ENCODE data around the gene ZNRF3. TPM values are rescaled to one million over a fixed set of nuclear protein-coding genes. Genes with fewer than 3 reads are reported as not detected.

ZNRF3 gene
- total RNA-seq, 1 experiment from 2014 or later, result 8.1 TPM

DNA sequence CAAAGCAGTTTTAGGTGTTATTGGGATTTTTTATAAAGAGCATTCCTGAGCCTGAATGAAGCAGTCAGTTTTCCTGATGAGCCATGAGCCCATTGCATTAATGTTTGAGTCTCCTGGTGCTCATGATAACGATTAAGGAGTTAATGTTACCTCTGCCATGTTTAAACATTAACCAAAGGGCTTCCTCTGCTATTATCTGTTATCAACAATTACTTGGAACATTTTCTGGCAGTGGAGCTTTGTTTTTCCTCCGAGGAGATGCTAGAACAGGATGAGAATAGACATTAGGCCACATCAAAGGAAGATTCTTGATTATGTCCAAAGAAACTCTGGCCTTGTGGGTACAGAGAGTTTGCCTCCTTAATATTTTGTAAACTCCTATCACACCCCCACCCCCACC, 49.9 kb downstream of the ZNRF3 start:
- no peak overlapping the region for H3K27ac ChIP-seq (ENCODE audit: low read length)
- DNase-seq (no peak), ATAC-seq (no peak)
- no peaks in the 10 kb centered on the region for H3K27me3 ChIP-seq (ENCODE audit: low read length)
- H3K79me2 ChIP-seq (ENCODE audit: low read length), result no peaks in the 10 kb centered on the region
- H3F3A ChIP-seq (ENCODE audit: low read length, unreplicated experiment), result no peaks in the 10 kb centered on the region
- intact Hi-C loops (cut with micrococcal nuclease), result no loop called here
- H4K20me1 ChIP-seq (ENCODE audit: low read length), result no peaks in the 10 kb centered on the region
- TF ChIP-seq, protein P1, sequence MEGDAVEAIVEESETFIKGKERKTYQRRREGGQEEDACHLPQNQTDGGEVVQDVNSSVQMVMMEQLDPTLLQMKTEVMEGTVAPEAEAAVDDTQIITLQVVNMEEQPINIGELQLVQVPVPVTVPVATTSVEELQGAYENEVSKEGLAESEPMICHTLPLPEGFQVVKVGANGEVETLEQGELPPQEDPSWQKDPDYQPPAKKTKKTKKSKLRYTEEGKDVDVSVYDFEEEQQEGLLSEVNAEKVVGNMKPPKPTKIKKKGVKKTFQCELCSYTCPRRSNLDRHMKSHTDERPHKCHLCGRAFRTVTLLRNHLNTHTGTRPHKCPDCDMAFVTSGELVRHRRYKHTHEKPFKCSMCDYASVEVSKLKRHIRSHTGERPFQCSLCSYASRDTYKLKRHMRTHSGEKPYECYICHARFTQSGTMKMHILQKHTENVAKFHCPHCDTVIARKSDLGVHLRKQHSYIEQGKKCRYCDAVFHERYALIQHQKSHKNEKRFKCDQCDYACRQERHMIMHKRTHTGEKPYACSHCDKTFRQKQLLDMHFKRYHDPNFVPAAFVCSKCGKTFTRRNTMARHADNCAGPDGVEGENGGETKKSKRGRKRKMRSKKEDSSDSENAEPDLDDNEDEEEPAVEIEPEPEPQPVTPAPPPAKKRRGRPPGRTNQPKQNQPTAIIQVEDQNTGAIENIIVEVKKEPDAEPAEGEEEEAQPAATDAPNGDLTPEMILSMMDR (conservative IDR thresholded peaks at IDR 0.05; ENCODE audit: low read depth, low read length), result no peak
- TF ChIP-seq EZH2 (IDR thresholded peaks at IDR 0.05; ENCODE audit: low read length, unreplicated experiment) (no peak), EZH2phosphoT487 (IDR thresholded peaks at IDR 0.05; ENCODE audit: borderline replicate concordance, low read length) (no peak)
- ChIA-PET POLR2A (ENCODE audit: unreplicated experiment) (no interaction called here), CTCF (no interaction called here)
- H3K4me1 ChIP-seq (ENCODE audit: insufficient read depth, low read length), result no peaks in the 10 kb centered on the region
- no peak overlapping the region for H3K4me3 ChIP-seq (ENCODE audit: low read length)
- H3K4me2 ChIP-seq (ENCODE audit: low read length), result no peak overlapping the region
- H3K9me3 ChIP-seq (ENCODE audit: low read length), result no peaks in the 10 kb centered on the region
- no TSS peak for BruUV-seq (replicated peaks)
- no peak overlapping the region for H3K9ac ChIP-seq (ENCODE audit: low read length)
- H3K36me3 ChIP-seq (ENCODE audit: low read depth, low read length), result no peaks in the 10 kb centered on the region
- H2AFZ ChIP-seq (ENCODE audit: low read length), result no peak overlapping the region
- H3K9me2 ChIP-seq (replicated peaks; ENCODE audit: low read length), result no peaks in the 10 kb centered on the region

DNA sequence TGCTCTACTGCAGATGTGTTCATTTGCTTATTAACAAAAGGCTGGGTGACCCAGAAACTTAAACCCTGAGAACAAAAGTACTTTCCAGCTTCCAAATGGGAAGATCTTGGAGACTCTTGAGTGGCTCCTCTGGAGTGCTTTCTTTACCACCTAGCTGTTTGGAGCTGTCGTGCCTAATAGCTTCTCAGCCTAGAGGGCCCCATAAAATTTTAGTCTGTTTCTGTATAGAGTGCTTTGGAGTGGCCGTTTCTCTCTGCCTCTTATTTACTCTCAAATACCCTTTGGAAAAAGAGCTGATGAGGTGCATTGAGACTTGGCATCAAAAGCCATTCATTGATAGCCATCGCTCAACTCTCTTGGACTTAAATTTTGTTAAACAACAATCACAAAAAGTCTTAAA, 50.7 kb downstream of the ZNRF3 start:
- BruUV-seq (replicated peaks), result no TSS peak
- DNase-seq (no peak), ATAC-seq (no peak)
- Histone ChIP-seq H3K9me3 (ENCODE audit: low read length) (no peaks in the 10 kb centered on the region), H3K9ac (ENCODE audit: low read length) (no peak overlapping the region), H3K36me3 (ENCODE audit: low read depth, low read length) (no peaks in the 10 kb centered on the region), H3K27me3 (ENCODE audit: low read length) (no peaks in the 10 kb centered on the region), H3K4me2 (ENCODE audit: low read length) (no peak overlapping the region), H3K79me2 (ENCODE audit: low read length) (no peaks in the 10 kb centered on the region), H2AFZ (ENCODE audit: low read length) (no peak overlapping the region), H3K4me3 (ENCODE audit: low read length) (no peak overlapping the region), H4K20me1 (ENCODE audit: low read length) (no peaks in the 10 kb centered on the region), H3K27ac (ENCODE audit: low read length) (no peak overlapping the region), H3K9me2 (replicated peaks; ENCODE audit: low read length) (no peaks in the 10 kb centered on the region), H3K4me1 (ENCODE audit: insufficient read depth, low read length) (no peaks in the 10 kb centered on the region), H3F3A (ENCODE audit: low read length, unreplicated experiment) (no peaks in the 10 kb centered on the region)
- TF ChIP-seq, protein P1 (conservative IDR thresholded peaks at IDR 0.05; ENCODE audit: low read depth, low read length), result no peak
- TF ChIP-seq EZH2 (IDR thresholded peaks at IDR 0.05; ENCODE audit: low read length, unreplicated experiment), result no peak
- no peak for TF ChIP-seq EZH2phosphoT487 (IDR thresholded peaks at IDR 0.05; ENCODE audit: borderline replicate concordance, low read length)
- ChIA-PET POLR2A (ENCODE audit: unreplicated experiment) (no interaction called here), CTCF (no interaction called here)
- intact Hi-C loops (cut with micrococcal nuclease), result no loop called here

DNA sequence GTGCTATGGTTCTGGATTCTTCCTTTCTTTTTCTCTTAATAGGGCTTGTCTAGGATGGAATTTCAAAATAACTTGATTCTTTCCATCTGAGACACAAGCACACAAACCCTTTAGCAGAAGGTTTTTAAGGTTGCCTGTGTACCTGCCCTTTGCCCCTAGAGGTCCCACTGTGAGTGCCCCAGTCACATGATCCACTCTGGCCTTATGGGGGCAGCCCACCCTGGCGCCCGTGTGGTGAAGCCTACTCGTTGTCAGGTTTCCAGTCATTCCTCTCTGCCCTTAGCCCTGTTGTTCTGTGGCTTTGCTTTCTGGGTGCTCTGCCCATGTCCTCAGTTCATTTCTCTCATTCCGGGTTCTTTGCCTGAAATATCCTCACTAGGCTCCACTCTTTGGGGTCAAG, 51.8 kb downstream of the ZNRF3 start:
- Histone ChIP-seq H2AFZ (ENCODE audit: low read length) (no peak overlapping the region), H3K27ac (ENCODE audit: low read length) (no peak overlapping the region), H3K4me3 (ENCODE audit: low read length) (no peak overlapping the region), H4K20me1 (ENCODE audit: low read length) (no peaks in the 10 kb centered on the region), H3K79me2 (ENCODE audit: low read length) (no peaks in the 10 kb centered on the region), H3K9me3 (ENCODE audit: low read length) (no peaks in the 10 kb centered on the region), H3F3A (ENCODE audit: low read length, unreplicated experiment) (no peaks in the 10 kb centered on the region), H3K4me1 (ENCODE audit: insufficient read depth, low read length) (no peaks in the 10 kb centered on the region), H3K27me3 (ENCODE audit: low read length) (no peaks in the 10 kb centered on the region), H3K36me3 (ENCODE audit: low read depth, low read length) (no peaks in the 10 kb centered on the region), H3K9ac (ENCODE audit: low read length) (no peak overlapping the region), H3K4me2 (ENCODE audit: low read length) (no peak overlapping the region), H3K9me2 (replicated peaks; ENCODE audit: low read length) (no peaks in the 10 kb centered on the region)
- TF ChIP-seq EZH2phosphoT487 (IDR thresholded peaks at IDR 0.05; ENCODE audit: borderline replicate concordance, low read length) (no peak), EZH2 (IDR thresholded peaks at IDR 0.05; ENCODE audit: low read length, unreplicated experiment) (no peak)
- TF ChIP-seq, protein P1 (conservative IDR thresholded peaks at IDR 0.05; ENCODE audit: low read depth, low read length), result no peak
- ATAC-seq (no peak), DNase-seq (no peak)
- no TSS peak for BruUV-seq (replicated peaks)
- ChIA-PET POLR2A (ENCODE audit: unreplicated experiment) (no interaction called here), CTCF (no interaction called here)
- intact Hi-C loops (cut with micrococcal nuclease), result no loop called here
